Neutrophil (primary cell): ENCODE data around the gene ABLIM2.

ENCODE experiments used
- H3K27ac ChIP-seq: fragments of 200-600 bp; sonication (generic); 2 replicates; pipeline ENCODE4 v1.5.1; 2016; ENCODE audit warnings: mild to moderate bottlenecking, moderate library complexity
- H3K27me3 ChIP-seq: fragments of 200-600 bp; sonication (generic); 2 replicates; pipeline ENCODE4 v1.6.0; 2016; ENCODE audit warnings: mild to moderate bottlenecking
- H3K36me3 ChIP-seq: fragments of 200-600 bp; sonication (generic); 2 replicates; pipeline ENCODE4 v1.5.1; 2017
- H3K4me1 ChIP-seq, 2 experiments: fragments of 200-600 bp in 1 of 2; sonication (generic) in 1 of 2; 1 replicate in 1 of 2; 2 replicates in 1 of 2; pipeline versions ENCODE4 v1.5.1 to v1.6.1; 2013 to 2016; ENCODE audit warnings: low read depth in 1 of 2, low read length in 1 of 2, mild to moderate bottlenecking in 1 of 2, moderate library complexity in 1 of 2; ENCODE audit not compliant: control insufficient read depth in 1 of 2, insufficient read depth in 1 of 2
- H3K4me3 ChIP-seq, 2 experiments: fragments of 200-600 bp in 1 of 2; sonication (generic) in 1 of 2; 1 replicate in 1 of 2; 2 replicates in 1 of 2; pipeline ENCODE4 v1.5.1; 2013 to 2016; ENCODE audit warnings: low read depth in 1 of 2, low read length in 1 of 2, mild to moderate bottlenecking in 1 of 2, moderate library complexity in 1 of 2
- H3K9me3 ChIP-seq: fragments of 200-600 bp; sonication (generic); 2 replicates; pipeline ENCODE4 v1.5.1; 2016
- TF ChIP-seq, protein P1 (sequence below): fragments of 200-600 bp; sonication (generic); IDR thresholded peaks from 2 replicates; pipeline ENCODE4 v1.5.1; 2016; ENCODE audit warnings: antibody characterized with exemption

Gene ABLIM2

DNA sequence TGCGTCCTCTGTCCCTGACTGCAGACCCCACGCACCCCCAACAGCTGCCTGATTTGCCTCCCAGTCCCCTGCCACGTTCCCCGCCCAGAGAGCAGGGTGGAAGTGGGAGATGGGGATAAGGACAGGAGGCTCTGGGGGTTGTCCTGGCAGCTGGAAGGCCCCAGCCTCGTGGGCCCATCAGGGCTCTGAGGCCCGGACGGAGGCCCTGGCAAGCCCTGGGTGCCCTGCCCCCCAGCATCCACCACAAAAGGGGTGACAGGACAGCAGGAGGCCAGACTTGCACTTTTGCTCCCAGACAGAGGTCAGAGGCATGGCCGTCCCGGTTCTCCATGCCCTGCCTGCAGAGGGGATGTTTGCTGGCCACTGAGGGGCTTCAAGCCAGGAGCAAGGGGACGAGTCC is 45.2 kb upstream of the ABLIM2 start:
- TF ChIP-seq, protein P1, sequence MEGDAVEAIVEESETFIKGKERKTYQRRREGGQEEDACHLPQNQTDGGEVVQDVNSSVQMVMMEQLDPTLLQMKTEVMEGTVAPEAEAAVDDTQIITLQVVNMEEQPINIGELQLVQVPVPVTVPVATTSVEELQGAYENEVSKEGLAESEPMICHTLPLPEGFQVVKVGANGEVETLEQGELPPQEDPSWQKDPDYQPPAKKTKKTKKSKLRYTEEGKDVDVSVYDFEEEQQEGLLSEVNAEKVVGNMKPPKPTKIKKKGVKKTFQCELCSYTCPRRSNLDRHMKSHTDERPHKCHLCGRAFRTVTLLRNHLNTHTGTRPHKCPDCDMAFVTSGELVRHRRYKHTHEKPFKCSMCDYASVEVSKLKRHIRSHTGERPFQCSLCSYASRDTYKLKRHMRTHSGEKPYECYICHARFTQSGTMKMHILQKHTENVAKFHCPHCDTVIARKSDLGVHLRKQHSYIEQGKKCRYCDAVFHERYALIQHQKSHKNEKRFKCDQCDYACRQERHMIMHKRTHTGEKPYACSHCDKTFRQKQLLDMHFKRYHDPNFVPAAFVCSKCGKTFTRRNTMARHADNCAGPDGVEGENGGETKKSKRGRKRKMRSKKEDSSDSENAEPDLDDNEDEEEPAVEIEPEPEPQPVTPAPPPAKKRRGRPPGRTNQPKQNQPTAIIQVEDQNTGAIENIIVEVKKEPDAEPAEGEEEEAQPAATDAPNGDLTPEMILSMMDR = no peak
- H3K9me3 ChIP-seq = no peaks in the 10 kb centered on the region
- no peaks in the 10 kb centered on the region for H3K36me3 ChIP-seq
- peaks cover 37 to 48% of the 10 kb centered on the region in 2 experiments for H3K4me1 ChIP-seq
- H3K4me3 ChIP-seq = no peak overlapping the region
- no peak overlapping the region for H3K27ac ChIP-seq
- H3K27me3 ChIP-seq = peaks cover 77% of the 10 kb centered on the region

GRCh38 chr4:8203052-8203401 is 44.4 kb upstream of the ABLIM2 start:
- no peak overlapping the region for H3K27ac ChIP-seq
- TF ChIP-seq, protein P1 = no peak
- H3K9me3 ChIP-seq = no peaks in the 10 kb centered on the region
- no peaks in the 10 kb centered on the region for H3K36me3 ChIP-seq
- no peak overlapping the region for H3K4me3 ChIP-seq
- peaks cover 43 to 56% of the 10 kb centered on the region in 2 experiments for H3K4me1 ChIP-seq
- H3K27me3 ChIP-seq = peaks cover 77% of the 10 kb centered on the region

GRCh38 chr4:8202108-8203051 is 43.8 kb upstream of the ABLIM2 start:
- TF ChIP-seq, protein P1 = no peak
- Histone ChIP-seq H3K4me3 (no peak overlapping the region), H3K4me1 (peaks cover 42 to 51% of the 10 kb centered on the region in 2 experiments), H3K27ac (no peak overlapping the region), H3K9me3 (no peaks in the 10 kb centered on the region), H3K36me3 (no peaks in the 10 kb centered on the region), H3K27me3 (peaks cover 77% of the 10 kb centered on the region)

- Histone ChIP-seq H3K4me1 (peaks cover 37 to 43% of the 10 kb centered on the region in 2 experiments), H3K27me3 (peaks cover 83% of the 10 kb centered on the region), H3K27ac (no peak overlapping the region), H3K9me3 (no peaks in the 10 kb centered on the region), H3K36me3 (no peaks in the 10 kb centered on the region), H3K4me3 (no peak overlapping the region)
- TF ChIP-seq, protein P1 = no peak
Measured at GRCh38 chr4:8201321-8201781, 42.7 kb upstream of the ABLIM2 start.

DNA sequence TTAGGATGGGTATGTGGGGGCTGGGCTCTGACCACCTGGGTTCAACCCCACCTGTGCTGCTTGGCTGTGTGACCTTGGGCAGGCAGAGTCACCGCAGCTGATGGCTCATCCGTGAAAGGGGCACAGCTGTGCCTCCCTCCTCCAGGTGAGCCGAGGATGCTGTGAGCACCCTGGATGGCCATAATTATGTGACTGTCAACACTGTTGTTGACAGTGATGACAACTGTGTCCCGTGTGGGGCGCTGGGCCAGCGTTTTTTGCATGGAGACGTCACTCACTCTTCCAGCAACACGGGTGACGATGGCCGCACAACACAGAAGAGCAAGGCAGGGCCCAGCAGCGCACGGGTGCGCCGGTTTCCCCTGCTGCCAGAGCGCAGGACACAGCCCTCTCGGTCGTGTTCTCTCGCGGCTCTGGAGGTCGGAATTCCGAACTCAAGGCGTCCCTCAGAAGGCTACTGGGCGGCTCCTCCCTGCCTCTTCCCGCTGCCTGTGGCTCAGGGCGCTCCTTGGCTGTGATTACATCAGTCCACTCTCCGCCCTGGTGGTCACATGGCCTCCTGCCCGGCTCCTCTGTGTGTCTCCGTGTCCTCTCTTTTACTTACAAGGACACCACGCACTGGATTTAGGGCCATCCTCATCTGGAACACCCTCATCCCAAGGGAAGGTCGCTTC is 41.8 kb upstream of the ABLIM2 start:
- TF ChIP-seq, protein P1 = no peak
- Histone ChIP-seq H3K36me3 (no peaks in the 10 kb centered on the region), H3K27ac (no peak overlapping the region), H3K27me3 (peaks cover 83% of the 10 kb centered on the region), H3K4me1 (peaks cover 30 to 34% of the 10 kb centered on the region in 2 experiments), H3K4me3 (no peak overlapping the region), H3K9me3 (no peaks in the 10 kb centered on the region)
